NCI-H1105 treated with DMSO at 0.1 percent for 48 hours (cell line): ENCODE data around the gene SCN10A.

Experiments used
- DNase-seq: peaks from one replicate; lab custom pipeline; 2025; lab: John Stamatoyannopoulos, UW

The SCN10A gene

DNA sequence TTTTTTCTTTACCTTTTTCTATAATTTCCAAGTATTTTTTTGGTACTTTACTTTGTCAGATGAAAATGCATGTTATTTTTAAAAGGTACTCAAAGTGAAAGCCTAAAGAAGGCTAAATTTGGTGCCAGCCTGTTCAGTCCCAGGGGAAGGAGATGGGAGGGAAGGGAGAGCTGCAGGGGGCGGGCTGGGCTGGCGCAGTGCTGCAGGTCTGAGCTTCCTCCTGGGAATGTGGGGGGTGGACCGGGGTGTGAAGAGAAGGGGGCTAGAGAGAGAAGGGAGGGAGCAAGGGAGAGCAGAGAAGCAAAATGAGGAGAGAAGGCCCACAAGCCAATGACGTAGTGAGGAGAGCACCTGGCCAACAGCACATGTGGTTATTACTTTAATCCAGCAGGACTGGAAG lies 95.6 kb downstream of the SCN10A start:
- DNase-seq = no peak

DNA sequence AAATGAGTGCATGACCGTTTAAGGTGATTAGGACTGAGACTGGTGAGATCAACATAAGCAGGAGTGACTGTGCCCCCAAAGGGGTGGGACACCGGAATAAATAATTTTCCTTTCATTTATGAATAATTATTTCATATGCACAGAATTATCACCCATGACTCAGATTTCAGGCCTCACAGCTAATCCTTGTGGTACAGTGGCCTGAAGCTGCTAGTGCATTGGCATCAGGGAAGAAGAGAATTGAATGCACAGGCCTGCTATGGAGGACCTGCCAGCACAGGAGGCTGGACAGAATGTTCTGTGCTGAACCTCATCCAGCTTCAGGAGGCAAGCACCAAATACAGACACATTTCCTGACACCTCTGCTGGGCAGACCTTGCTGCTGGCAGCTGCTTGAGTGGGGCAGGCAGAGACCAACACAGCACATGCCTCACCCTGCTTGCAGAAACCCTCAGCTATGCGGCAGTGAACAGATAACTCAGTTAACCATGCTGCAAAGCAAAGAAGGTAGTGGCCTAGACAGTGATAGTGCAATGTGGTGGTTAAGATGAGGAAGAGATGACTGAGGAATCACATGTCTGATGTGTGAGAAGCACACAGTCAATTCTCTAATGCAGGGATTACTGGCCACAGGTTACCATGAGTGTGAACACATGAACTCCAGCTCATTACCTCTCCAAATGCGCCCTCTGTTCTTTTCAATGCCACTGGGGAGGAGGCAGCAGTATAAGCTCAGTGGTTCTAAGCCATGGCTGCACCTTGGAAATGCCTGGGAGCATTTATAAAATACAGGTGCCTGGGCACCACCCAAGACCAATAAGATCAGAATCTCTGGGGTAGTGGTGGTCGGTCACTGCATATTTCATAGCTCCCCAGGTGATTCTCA lies 98.4 kb downstream of the SCN10A start:
- no peak for DNase-seq

DNA sequence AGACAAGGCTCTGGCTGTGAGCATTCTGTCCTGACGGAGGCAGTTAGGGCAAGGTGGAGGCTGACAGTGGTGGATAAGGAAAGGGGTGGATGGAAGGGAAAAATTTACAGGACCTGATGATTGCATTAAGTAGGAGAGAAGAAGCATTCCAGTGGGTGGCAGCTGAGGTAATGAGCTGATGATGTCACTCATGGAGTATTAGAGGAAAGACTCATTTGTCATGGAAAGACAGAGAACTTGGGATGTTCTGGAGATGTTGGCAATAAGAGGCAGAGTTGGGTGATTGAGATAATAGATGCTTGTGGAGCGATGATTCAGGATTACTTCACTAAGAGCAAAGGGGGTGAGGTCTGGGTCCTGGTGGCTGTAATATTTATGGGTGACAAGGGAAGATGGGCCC lies 102.9 kb downstream of the SCN10A start:
- DNase-seq = no peak

- no peak for DNase-seq
Measured at GRCh38 chr3:38711321-38711720, 104.7 kb downstream of the SCN10A start.

DNA sequence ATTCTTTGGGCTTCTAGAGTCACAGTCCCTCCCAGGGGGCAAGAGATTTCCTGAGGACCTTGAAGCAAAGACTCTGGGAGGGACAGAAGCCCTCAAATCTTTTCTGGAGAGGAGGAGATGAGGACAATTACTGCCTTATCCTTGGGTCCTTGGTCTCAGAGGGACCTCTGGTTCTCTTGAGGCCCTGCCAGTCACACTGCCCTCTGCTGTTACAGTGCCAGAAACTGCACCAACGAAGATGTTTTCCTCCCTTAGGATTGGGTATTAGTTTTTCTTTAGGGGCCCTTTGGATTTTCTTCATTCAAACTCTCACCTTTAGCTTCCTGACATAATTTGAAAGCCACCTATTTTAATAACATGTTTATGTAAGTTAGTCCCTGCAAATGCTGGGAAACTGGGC lies 108.3 kb downstream of the SCN10A start:
- no peak for DNase-seq

- DNase-seq = no peak
Measured at GRCh38 chr3:38706961-38707360, 109.1 kb downstream of the SCN10A start.

DNA sequence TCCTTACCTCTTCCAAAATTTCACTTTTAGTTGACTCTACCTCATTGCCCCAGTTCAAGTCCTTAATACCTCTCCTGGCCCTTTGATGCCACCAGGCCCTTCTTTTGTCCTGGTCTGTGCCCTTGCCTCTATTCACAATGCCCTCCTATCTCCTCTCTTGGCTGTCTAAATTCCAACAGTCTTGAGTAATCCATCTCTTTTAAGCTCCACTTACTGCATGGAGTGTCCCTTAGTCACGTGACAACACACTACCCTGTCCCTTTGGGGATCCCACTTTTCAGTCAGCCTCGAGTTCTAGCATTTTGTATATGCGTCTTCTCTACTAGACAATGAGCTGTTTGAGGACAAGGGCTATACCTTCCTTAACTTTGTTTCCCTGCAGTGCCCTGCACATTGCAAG lies 113.8 kb downstream of the SCN10A start:
- DNase-seq = no peak

GRCh38 chr3:38698760-38699159 lies 117.3 kb downstream of the SCN10A start:
- no peak for DNase-seq

DNA sequence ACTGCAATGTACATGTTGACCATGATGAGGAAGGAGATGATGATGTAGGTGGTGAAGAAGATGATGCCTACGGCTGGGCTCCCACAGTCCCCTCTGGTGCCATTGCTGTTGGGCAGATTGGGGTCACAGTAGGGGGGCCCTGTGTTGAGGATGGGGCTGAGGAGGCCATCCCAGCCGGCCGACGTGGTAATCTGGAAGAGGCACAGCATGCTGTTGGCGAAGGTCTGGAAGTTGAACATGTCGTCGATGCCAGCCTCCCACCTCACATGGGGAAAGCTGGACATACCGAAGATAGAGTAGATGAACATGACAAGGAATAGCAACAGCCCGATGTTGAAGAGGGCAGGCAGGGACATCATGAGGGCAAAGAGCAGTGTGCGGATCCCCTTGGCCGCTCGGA lies 118.0 kb downstream of the SCN10A start:
- no peak for DNase-seq

GRCh38 chr3:38696034-38696433 lies 120.0 kb downstream of the SCN10A start:
- no peak for DNase-seq

DNA sequence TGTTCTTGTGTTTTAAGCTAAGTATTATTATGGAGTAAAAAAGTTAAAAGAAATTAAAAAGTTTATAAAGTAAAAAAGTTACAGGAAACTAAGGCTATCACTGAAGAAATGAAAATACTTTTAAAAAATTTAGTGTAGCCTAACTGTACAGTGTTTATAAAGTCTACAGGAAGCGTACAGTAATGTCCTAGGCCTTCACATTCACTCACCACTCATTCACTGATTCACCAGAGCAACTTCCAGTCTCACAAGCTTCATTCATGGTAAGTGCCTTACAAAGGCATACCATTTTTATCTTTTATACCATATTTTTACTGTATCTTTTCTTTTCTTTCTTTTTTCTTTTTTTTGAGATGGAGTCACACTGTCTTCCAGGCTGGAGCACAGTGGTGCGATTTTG lies 125.8 kb downstream of the SCN10A start:
- DNase-seq = no peak

- DNase-seq = no peak
Measured at GRCh38 chr3:38689774-38690173, 126.2 kb downstream of the SCN10A start.

DNA sequence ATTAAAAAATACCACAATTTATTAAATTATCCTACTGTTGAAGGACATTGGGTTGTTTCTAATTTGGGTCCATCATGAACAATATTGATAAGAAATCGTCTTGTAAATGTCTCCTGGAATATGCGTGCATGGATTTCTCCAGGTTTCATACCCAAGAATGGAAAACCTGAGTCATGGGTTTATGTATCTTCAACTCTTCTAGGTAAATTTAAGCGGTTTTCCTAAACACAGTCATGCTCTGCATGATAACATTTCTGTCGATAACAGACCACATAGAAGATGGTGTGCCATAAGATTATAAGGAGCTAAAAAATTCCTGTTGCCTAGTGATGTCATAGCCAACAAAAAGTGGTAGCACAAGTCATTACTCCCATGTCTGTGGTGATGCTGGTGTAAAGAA lies 126.7 kb downstream of the SCN10A start:
- no peak for DNase-seq

GRCh38 chr3:38687321-38687720 lies 128.7 kb downstream of the SCN10A start:
- no peak for DNase-seq

GRCh38 chr3:38684546-38684945 lies 131.5 kb downstream of the SCN10A start:
- no peak for DNase-seq

- no peak for DNase-seq
Measured at GRCh38 chr3:38669668-38670067, 146.3 kb downstream of the SCN10A start.

GRCh38 chr3:38662544-38662943 lies 153.5 kb downstream of the SCN10A start:
- DNase-seq = peak; percentile 22

- DNase-seq = no peak
Measured at GRCh38 chr3:38658841-38659240, 157.2 kb downstream of the SCN10A start.

DNA sequence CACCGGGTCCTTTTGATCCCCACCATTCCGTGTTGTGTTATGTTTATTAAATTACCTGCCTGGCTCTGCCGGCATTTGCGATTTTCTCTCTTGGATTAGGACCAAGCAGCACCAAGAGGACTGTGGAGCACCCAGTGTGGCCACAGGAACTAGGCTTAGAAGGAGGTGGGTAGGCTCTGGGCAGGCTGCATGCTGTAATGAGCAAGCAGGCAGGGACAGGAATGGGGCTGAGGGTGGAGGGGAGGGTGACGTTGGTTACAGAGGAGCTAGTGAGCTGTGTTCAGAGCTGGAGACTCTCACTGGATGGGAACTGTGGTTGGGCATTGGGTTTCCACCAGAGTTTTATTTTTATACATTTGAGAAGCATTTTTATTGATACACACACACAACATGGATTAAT lies 158.6 kb downstream of the SCN10A start:
- no peak for DNase-seq

GRCh38 chr3:38655708-38656300 lies 160.2 kb downstream of the SCN10A start:
- DNase-seq = peak; percentile 60

- no peak for DNase-seq
Measured at GRCh38 chr3:38653685-38654537, 162.1 kb downstream of the SCN10A start.

DNA sequence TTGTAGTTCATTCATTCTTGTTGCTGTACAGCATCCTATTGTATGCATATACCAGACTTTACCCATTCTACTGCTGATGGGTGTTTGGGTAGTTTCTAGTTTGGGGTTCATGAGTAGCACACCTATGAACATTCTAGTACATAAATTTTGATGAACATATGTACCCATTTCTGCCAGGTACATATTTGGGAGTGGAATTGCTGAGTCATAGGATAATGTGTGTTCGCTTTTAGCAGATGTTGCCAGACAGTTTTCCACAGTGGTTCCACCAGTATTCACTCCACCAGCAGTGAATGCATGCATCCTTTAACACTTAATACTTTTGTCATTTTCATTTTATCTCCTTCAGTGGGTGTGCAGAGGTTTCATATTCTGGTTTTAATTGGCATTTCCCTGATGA lies 163.1 kb downstream of the SCN10A start:
- DNase-seq = no peak
